Activated gamma-delta T cell treated with anti-CD3 and anti-CD28 coated beads, Interleukin-2, amount 50 U/mL, for 16 hours (primary cell): ENCODE results near the gene CRYL1.

Source experiments
- DNase-seq: peaks from one replicate; pipeline ENCODE4 v3.0.0-alpha.2; 2020; ENCODE audit warnings: low read depth

CRYL1 gene

GRCh38 chr13:20526664-20527063 lies 1.0 kb upstream of the CRYL1 start:
- no peak for DNase-seq

- no peak for DNase-seq
These were observed 485 bp downstream of the CRYL1 start for GRCh38 chr13:20525144-20525600.

- no peak for DNase-seq
These were observed 4.1 kb downstream of the CRYL1 start for GRCh38 chr13:20521364-20522115.

- no peak for DNase-seq
These were observed 5.8 kb downstream of the CRYL1 start for GRCh38 chr13:20519875-20520274.

- DNase-seq = no peak
These were observed 7.0 kb downstream of the CRYL1 start for GRCh38 chr13:20518660-20519100.

GRCh38 chr13:20514866-20515265 lies 10.8 kb downstream of the CRYL1 start:
- no peak for DNase-seq

- DNase-seq = no peak
These were observed 12.1 kb downstream of the CRYL1 start for GRCh38 chr13:20513466-20513995.

- no peak for DNase-seq
These were observed 13.5 kb downstream of the CRYL1 start for GRCh38 chr13:20512042-20512683.

GRCh38 chr13:20506696-20507095 lies 19.0 kb downstream of the CRYL1 start:
- no peak for DNase-seq

GRCh38 chr13:20505405-20506366 lies 20.0 kb downstream of the CRYL1 start:
- DNase-seq = no peak

GRCh38 chr13:20503088-20504083 lies 22.3 kb downstream of the CRYL1 start:
- no peak for DNase-seq

GRCh38 chr13:20501592-20501991 lies 24.1 kb downstream of the CRYL1 start:
- DNase-seq = no peak

GRCh38 chr13:20501120-20501519 lies 24.5 kb downstream of the CRYL1 start:
- DNase-seq = no peak

- no peak for DNase-seq
These were observed 25.7 kb downstream of the CRYL1 start for GRCh38 chr13:20499986-20500385.

GRCh38 chr13:20498659-20499058 lies 27.0 kb downstream of the CRYL1 start:
- no peak for DNase-seq

- no peak for DNase-seq
These were observed 27.5 kb downstream of the CRYL1 start for GRCh38 chr13:20498129-20498528.

- DNase-seq = no peak
These were observed 28.5 kb downstream of the CRYL1 start for GRCh38 chr13:20497006-20497775.

GRCh38 chr13:20495087-20496023 lies 30.3 kb downstream of the CRYL1 start:
- peak; percentile 38 for DNase-seq

- DNase-seq = no peak
These were observed 31.0 kb downstream of the CRYL1 start for GRCh38 chr13:20494656-20495055.
